GM12801 (cell line): ENCODE results near the gene PISD.

Experiments
- CTCF ChIP-seq: IDR thresholded peaks from one replicate; pipeline ENCODE4 v1.5.1; 2011; ENCODE audit warnings: control low read depth; ENCODE audit not compliant: insufficient read length; ENCODE audit errors: extremely low read depth

The PISD gene

DNA sequence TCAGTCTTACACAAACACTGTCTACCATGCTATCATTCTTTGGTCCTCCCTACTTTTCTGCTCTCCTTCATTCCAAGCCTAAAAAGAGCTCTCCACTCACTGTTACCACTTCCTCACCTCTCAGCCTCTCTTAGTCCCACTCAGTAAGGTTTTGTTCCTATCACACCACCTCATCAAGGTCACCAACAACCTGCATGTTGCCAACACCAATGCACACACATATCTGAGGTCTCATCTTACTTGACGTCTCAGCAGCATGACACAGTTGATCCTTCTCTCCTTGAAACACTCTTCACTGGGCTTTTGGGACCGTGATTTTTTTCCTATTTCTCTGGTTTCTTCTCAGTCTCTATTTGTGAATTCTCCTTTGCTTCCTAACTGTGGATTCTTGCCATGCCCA is 8.1 kb downstream of the PISD start:
- no peak for TF ChIP-seq CTCF

GRCh38 chr22:31652911-31653684 is 8.9 kb downstream of the PISD start:
- no peak for TF ChIP-seq CTCF

DNA sequence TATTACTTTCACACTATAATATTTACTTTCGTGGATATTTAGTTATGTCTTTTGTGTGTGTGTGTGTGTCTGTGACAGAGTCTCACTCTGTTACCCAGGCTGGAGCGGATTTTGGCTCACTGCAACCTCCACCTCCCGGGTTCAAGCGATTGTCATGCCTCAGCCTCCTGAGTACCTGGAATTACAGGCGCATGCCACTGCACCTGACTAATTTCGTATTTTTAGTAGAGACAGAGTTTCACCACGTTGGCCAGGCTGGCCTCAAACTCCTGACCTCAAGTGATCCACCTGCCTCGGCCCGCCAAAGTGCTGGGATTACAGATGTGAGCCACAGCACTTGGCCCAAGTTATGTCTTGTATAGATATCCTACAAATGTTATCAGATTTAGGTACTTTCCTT is 9.9 kb downstream of the PISD start:
- no peak for TF ChIP-seq CTCF

DNA sequence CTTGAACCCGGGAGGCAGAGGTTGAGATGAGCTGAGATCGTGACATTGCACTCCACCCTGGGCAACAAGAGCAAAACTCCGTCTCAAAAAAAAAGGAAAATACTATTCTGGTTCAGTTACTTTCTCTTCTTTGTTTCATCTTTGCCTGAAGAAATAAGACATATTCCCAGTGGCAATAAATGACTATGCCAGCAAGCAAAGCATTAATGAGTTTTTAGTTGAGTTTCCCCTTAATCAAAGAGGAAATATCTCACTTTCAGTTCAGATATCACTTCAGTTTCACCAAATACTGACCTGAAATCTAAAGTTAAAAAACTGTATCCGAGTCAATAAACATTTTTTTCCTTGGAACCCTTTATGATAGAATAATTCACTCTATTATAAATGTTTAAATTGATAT is 10.4 kb downstream of the PISD start:
- TF ChIP-seq CTCF, result no peak

GRCh38 chr22:31650391-31650790 is 11.6 kb downstream of the PISD start:
- no peak for TF ChIP-seq CTCF

GRCh38 chr22:31647523-31648320 is 14.3 kb downstream of the PISD start:
- TF ChIP-seq CTCF, result no peak

DNA sequence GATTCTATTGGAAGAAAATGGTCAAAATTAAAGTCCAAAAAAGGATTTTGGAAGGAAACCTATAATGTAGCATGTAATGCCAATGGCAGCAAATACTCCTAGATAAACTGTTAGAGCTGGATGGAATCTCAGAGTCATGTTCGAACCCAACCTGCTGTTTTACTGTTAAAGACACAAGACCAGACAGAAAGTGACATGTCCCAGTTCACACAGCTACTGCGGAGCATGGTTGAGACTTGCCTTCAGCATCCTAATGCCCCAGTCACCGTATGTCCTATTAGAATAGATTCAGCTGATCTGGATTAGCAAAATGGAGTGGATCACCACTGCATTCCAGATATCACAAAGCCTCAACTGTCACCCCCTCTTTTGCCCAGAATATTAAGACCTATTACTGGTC is 14.9 kb downstream of the PISD start:
- no peak for TF ChIP-seq CTCF
